Adrenal gland (tissue), 5 donors: ENCODE results near the gene JPH2.

Source experiments
- POLR2A ChIP-seq, 2 donors: fragments of 450-650 bp; IDR thresholded peaks; one replicate each; pipeline ENCODE4 v1.6.1; 2017; ENCODE audit warnings: antibody characterized with exemption in 2 of 2, mild to moderate bottlenecking in 2 of 2, moderate library complexity in 1 of 2
- TF ChIP-seq, protein P1 (sequence below), 6 experiments: fragments of 450-650 bp in 4 of 6; fragments of 200-600 bp in 2 of 6; sonication (generic) in 1 of 6; IDR thresholded peaks; 1 replicate in 5 of 6; 2 replicates in 1 of 6; pipeline versions ENCODE4 v1.5.1 to v1.8.0; 2016 to 2021; ENCODE audit warnings: antibody characterized with exemption in 6 of 6, mild to moderate bottlenecking in 2 of 6, moderate library complexity in 1 of 6
- donor health status: DM: no; HTN: no; CAD: no.

DNA sequence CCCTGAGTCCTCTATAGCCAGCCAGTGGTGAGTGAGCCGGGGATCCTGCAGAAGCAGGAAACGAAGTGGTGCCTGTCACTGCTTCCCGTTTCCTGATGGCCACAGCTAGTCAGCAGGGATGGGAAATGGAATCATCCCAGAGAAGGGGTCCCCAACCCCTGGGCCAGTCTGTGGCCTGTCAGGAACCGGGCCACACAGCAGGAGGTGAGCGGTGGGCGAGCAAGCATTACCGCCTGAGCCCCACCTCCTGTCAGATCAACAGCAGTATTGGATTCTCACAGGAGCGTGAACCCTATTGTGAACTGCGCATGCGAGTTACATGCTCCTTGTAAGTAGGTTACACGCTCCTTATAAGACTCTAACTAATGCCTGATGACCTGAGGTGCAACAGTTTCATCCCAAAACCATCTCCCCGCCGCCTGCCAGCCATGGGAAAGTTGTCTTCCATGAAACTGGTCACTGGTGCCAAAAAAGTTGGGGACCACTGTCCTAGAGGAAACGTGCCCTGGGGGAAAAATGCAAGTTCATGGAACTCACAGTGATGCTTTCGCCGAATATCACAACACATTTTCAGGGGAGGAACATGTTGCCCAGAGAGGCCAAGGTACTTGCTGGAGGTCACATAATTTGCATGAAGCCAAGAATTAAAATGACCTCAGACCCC lies 113.8 kb downstream of the JPH2 start:
- TF ChIP-seq, protein P1, sequence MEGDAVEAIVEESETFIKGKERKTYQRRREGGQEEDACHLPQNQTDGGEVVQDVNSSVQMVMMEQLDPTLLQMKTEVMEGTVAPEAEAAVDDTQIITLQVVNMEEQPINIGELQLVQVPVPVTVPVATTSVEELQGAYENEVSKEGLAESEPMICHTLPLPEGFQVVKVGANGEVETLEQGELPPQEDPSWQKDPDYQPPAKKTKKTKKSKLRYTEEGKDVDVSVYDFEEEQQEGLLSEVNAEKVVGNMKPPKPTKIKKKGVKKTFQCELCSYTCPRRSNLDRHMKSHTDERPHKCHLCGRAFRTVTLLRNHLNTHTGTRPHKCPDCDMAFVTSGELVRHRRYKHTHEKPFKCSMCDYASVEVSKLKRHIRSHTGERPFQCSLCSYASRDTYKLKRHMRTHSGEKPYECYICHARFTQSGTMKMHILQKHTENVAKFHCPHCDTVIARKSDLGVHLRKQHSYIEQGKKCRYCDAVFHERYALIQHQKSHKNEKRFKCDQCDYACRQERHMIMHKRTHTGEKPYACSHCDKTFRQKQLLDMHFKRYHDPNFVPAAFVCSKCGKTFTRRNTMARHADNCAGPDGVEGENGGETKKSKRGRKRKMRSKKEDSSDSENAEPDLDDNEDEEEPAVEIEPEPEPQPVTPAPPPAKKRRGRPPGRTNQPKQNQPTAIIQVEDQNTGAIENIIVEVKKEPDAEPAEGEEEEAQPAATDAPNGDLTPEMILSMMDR (IDR thresholded peaks at IDR 0.05), result no peak
- no peak for TF ChIP-seq POLR2A (IDR thresholded peaks at IDR 0.05)
